GM19324 (cell line): ENCODE data around the gene GSTP1.
A peak's percentile ranks its signal among the peaks of the same experiment; 100 is the strongest.
"Not testable (repeated sequence)": the region's sequence is repeated elsewhere in the genome, so short reads cannot be mapped to it uniquely, and the experiment has no call there.

ENCODE experiments used
- ATAC-seq: cut with Tn5 transposase; IDR thresholded peaks from one replicate; pipeline ENCODE4 v1.9.1; 2021; ENCODE audit warnings: mild to moderate bottlenecking, moderate library complexity; ENCODE audit not compliant: unreplicated experiment, low FRiP score

Gene GSTP1

GRCh38 chr11:67613313-67613959 lies 29.8 kb downstream of the GSTP1 start:
- no peak for ATAC-seq

GRCh38 chr11:67613960-67614715 lies 30.5 kb downstream of the GSTP1 start:
- ATAC-seq: peak; percentile 68

DNA sequence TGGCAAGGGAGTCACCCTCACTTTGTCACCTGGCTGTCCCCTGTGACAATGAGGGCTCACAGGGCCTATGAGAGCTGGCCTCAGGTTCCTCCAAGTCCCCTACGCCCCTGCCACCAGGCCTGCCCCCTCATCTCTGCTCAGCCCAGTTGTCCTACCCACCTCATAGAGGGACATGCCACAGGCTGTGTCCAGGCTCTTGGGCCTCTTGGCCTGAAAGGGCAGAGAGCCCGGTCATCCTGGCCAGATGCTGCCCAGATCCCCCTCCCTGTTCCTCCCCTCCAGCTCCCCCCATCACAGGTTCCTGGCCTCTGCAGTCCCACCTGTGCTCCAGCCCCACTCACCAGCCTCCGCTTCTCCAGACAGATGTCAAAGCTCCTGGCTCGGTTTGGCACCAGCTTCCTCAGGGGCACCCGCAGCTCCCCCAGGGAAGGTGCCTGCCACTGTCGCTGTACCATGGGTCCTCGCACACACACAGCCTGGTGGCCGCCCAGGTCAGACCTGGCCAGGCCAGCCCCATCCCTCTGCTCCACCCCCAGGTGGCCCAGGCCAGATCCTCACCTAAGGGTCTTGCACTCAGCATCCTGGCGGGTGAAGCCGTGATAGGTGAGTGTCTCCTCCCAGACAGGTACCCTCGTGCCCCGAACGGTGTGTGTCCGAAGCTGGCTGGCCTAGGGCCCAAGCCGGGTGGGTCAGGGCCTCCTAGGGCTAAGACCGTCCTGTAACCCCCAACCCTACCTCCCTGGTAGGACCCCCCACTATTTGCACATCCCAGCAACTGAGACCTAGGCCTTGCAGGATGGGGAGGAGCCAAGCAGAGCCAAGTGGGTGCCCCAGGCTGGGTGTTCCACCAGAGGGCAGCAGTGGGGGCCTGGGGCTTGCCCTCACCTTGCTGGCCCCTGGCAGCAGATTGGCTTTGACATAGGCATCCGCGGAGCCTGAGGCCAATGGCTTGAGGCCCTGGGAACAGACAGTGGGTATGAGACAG lies 31.4 kb downstream of the GSTP1 start:
- ATAC-seq: no peak

GRCh38 chr11:67615728-67616430 lies 32.3 kb downstream of the GSTP1 start:
- no peak for ATAC-seq

GRCh38 chr11:67616431-67617242 lies 33.0 kb downstream of the GSTP1 start:
- no peak for ATAC-seq

DNA sequence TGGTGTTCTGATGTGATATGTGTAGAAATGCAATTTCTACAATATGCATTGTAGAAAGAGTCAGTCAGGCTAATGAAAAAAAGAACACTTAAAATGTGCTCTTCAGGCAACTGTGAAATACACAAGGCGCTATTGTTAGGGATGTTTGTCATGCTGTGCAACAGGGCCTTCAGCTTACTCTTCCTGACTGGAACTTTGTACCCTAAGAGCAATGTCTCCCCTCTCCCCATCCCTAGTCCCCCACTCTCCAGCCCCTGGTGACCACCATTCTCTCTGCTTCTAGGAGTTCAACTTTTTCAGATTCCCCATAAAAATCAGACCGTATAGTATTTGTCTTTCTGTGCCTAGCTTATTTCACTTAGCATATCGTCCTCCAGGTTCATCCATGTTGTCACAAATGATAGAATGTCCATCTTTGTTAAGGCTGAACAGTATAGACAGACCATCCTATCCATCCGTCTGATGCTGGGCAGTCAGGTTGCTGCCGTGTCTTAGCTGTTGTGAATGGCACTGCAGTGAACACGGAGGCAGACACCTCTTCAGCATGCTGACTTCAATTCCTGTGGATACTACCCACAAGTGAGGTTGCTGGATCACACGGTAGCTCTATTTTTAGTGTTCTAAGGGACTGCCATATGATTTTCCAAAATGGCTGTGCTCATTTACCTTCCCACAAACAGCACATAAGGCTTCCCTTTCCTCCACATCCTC lies 33.8 kb downstream of the GSTP1 start:
- no peak for ATAC-seq

- not testable (repeated sequence) for ATAC-seq
These were observed 35.5 kb downstream of the GSTP1 start for GRCh38 chr11:67618901-67619659.

DNA sequence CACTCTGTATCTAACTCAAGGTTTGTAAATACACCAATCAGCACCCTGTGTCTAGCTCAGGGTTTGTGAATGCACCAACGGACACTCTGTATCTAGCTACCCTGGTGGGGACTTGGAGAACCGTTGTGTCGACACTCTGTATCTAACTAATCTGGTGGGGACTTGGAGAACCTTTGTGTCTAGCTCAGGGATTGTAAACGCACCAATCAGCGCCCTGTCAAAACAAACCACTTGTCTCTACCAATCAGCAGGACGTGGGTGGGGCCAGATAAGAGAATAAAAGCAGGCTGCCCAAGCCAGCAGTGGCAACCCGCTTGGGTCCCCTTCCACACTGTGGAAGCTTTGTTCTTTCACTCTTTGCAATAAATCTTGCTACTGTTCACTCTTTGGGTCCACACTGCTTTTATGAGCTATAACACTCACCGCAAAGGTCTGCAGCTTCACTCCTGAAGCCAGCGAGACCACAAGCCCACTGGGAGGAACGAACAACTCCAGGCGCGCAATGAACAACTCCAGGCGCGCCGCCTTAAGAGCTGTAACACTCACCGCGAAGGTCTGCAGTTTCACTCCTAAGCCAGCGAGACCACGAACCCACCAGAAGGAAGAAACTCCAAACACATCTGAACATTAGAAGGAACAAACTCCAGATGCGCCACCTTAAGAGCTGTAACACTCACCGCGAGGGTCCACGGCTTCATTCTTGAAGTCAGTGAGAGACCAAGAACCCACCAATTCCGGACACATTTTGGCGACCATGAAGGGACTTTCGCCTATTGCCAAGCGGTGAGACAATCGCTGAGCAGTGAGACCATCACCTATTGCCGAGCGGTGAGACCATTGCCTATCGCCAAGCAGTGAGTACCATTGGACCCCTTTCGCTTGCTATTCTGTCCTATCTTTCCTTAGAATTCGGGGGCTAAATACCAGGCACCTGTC lies 36.3 kb downstream of the GSTP1 start:
- ATAC-seq: not testable (repeated sequence)

- ATAC-seq: not testable (repeated sequence)
These were observed 37.0 kb downstream of the GSTP1 start for GRCh38 chr11:67620621-67621020.

GRCh38 chr11:67621928-67622327 lies 38.3 kb downstream of the GSTP1 start:
- ATAC-seq: not testable (repeated sequence)

DNA sequence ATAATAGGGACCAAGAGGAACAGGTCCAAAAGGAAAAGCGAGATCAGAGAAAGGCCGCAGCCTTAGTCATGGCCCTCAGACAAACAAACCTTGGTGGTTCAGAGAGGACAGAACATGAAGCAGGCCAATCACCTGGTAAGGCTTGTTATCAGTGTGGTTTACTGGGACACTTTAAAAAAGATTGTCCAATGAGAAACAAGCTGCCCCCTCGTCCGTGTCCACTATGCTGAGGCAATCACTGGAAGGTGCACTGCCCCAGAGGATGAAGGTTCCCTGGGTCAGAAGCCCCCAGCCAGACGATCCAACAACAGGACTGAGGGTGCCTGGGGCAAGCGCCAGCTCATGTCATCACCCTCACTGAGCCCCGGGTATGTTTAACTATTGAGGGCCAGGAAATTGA lies 39.3 kb downstream of the GSTP1 start:
- not testable (repeated sequence) for ATAC-seq

GRCh38 chr11:67623795-67624194 lies 40.2 kb downstream of the GSTP1 start:
- not testable (repeated sequence) for ATAC-seq

DNA sequence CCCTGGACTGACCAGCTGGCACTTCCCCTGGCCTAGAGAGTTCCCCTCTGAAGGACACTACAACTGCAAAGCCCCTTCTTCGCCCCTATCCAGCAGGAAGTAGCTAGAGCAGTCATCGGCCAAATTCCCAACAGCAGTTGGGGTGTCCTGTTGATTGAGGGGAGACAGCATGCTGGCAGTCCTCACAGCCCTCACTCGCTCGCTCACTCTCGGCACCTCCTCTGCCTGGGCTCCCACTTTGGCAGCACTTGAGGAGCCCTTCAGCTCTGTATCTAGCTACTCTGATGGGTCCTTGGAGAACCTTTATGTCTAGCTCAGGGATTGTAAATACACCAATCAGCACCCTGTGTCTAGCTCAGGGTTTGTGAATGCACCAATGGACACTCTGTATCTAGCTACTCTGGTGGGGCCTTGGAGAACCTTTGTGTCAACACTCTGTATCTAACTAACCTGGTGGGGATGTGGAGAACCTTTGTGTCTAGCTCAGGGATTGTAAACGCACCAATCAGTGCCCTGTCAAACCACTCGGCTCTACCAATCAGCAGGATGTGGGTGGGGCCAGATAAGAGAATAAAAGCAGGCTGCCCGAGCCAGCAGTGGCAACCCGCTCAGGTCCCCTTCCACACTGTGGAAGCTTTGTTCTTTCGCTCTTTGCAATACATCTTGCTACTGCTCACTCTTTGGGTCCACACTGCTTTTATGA lies 42.7 kb downstream of the GSTP1 start:
- ATAC-seq: not testable (repeated sequence)

DNA sequence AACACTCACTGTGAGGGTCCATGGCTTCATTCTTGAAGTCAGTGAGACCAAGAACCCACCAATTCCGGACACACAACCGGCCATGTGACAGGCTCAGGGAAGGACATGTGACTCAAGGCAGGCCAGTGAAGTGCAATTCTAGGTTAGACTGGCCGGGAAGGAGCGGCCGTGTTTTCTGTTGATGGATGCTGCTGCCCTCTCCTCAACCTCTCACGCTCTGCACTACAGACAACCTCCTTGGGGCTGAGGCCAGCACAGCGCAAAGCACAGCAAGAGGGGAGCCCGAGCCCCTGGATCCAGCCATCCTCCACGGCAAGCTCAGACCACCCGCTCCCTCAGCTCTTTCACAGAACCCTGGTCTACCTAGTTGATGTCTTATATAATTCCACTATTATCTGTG lies 43.4 kb downstream of the GSTP1 start:
- ATAC-seq: no peak

GRCh38 chr11:67627441-67627811 lies 43.8 kb downstream of the GSTP1 start:
- ATAC-seq: no peak

GRCh38 chr11:67627812-67628624 lies 44.4 kb downstream of the GSTP1 start:
- no peak for ATAC-seq
